ENCODE results near the gene RTP3.

GRCh38 chr3:46479021-46479420, 18.8 kb upstream of the RTP3 start:
- TF ChIP-seq EP300 (IDR thresholded peaks at IDR 0.05) (no peak), POLR2AphosphoS5 (IDR thresholded peaks at IDR 0.05) (no peak)

All from sigmoid colon (tissue), 4 donors.